ENCODE data around the gene RNF13. TPM values are rescaled to one million over a fixed set of nuclear protein-coding genes. Genes with fewer than 3 reads are reported as not detected.

RNF13 gene
- total and polyA plus RNA-seq, 2 of the 4 experiments (the other 2 are of a cell fraction) = 12.8 to 29.8 TPM

DNA sequence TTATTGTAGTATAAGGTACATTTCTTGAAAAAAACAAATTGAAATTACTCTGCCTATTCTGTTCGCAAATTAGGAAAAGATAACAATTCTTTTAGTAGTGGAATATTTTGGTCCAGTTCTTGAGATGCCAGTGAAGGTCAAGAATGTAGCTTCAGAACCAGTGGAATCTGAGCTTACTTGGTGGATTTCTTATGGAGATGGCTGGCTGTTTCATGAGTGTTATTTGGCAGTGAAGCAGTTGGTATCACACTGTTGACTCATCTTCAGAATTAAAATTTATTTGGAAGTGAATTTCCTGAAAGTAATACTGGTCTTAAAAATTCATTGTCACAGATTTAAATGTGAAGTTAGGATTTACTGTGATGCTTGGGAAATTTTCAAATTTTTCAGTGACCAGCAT, 19.1 kb downstream of the RNF13 start:
- WGBS, 2 experiments (ENCODE audit: extremely low coverage in 2 of 2, insufficient read length in 1 of 2) = no CpG with 5 or more reads among the region's 1 CpG

More for the DNA sequence above, 19.1 kb downstream of the RNF13 start:
- Histone ChIP-seq H3K36me3 (ENCODE audit: control insufficient read depth, insufficient read depth, low read length) (no peaks in the 10 kb centered on the region), H3K14ac (replicated peaks; ENCODE audit: low read depth, low read length) (no peak overlapping the region), H3K4me1 (ENCODE audit: control insufficient read depth, insufficient read depth, low read length) (no peaks in the 10 kb centered on the region), H3K56ac (ENCODE audit: extremely low read depth, insufficient read depth, low read length) (no peak overlapping the region), H3K18ac (ENCODE audit: low read depth, low read length) (no peak overlapping the region), H3K27me3 (ENCODE audit: control insufficient read depth, insufficient read depth, low read length) (no peaks in the 10 kb centered on the region), H2BK5ac (ENCODE audit: low read depth, low read length, poor library complexity, severe bottlenecking) (no peak overlapping the region), H4K8ac (ENCODE audit: low read depth in 2 of 2, low read length in 2 of 2) (no peak overlapping the region), H4K91ac (ENCODE audit: insufficient read depth, low read depth, low read length) (no peak overlapping the region), H2AK9ac (replicated peaks; ENCODE audit: low read depth, low read length, poor library complexity) (no peak overlapping the region), H4K20me1 (ENCODE audit: insufficient read depth, low read length) (no peaks in the 10 kb centered on the region), H2BK20ac (ENCODE audit: low read depth, low read length) (no peak overlapping the region), H3K9me3 (ENCODE audit: control insufficient read depth, insufficient read depth, low read length) (peaks cover 8% of the 10 kb centered on the region; the same call in 1 of the 2 replicates), H3K9ac (ENCODE audit: low read depth, low read length) (no peak overlapping the region), H3K9me1 (ENCODE audit: insufficient read depth, low read length) (no peaks in the 10 kb centered on the region), H3K23ac (ENCODE audit: low read depth, low read length) (no peak overlapping the region), H2BK120ac (ENCODE audit: low read depth, low read length) (no peak overlapping the region), H3K4me2 (ENCODE audit: low read depth, low read length) (no peak overlapping the region), H3K4me3 (ENCODE audit: insufficient read depth, low read depth, low read length) (no peak overlapping the region), H2BK15ac (ENCODE audit: low read depth, low read length) (no peak overlapping the region), H2AK5ac (ENCODE audit: low read depth, low read length) (no peak overlapping the region), H3K79me1 (ENCODE audit: low read depth in 1 of 2, low read length in 2 of 2) (peaks cover 14 to 29% of the 10 kb centered on the region in 2 experiments), H3K27ac (ENCODE audit: insufficient read depth, low read length) (no peak overlapping the region), H3K4ac (ENCODE audit: low read depth, low read length) (no peak overlapping the region), H4K5ac (ENCODE audit: low read depth, low read length) (no peak overlapping the region), H2AFZ (replicated peaks; ENCODE audit: low read length, poor library complexity) (no peak overlapping the region)
- no peak for TF ChIP-seq POLR2A (IDR thresholded peaks at IDR 0.05; ENCODE audit: low read depth, low read length)
- no peak for TF ChIP-seq NFE2L2 (IDR thresholded peaks at IDR 0.05; ENCODE audit: low read depth, low read length)
- TF ChIP-seq BHLHE40 (IDR thresholded peaks at IDR 0.05; ENCODE audit: low read depth, low read length) = no peak
- no peak for TF ChIP-seq RFX5 (IDR thresholded peaks at IDR 0.05; ENCODE audit: low read depth, low read length)
- TF ChIP-seq MXI1 (IDR thresholded peaks at IDR 0.05; ENCODE audit: borderline replicate concordance, low read depth, low read length) = no peak
- no peak for TF ChIP-seq CEBPB (IDR thresholded peaks at IDR 0.05; ENCODE audit: low read depth, low read length)
- TF ChIP-seq FOS (IDR thresholded peaks at IDR 0.05; ENCODE audit: low read depth, low read length) = no peak
- no peak for TF ChIP-seq CTCF (conservative IDR thresholded peaks at IDR 0.05; ENCODE audit: low read depth, low read length)
- no peak for TF ChIP-seq SMC3 (IDR thresholded peaks at IDR 0.05; ENCODE audit: low read depth, low read length)
- TF ChIP-seq RAD21 (IDR thresholded peaks at IDR 0.05; ENCODE audit: low read length) = no peak
- TF ChIP-seq, protein P1, sequence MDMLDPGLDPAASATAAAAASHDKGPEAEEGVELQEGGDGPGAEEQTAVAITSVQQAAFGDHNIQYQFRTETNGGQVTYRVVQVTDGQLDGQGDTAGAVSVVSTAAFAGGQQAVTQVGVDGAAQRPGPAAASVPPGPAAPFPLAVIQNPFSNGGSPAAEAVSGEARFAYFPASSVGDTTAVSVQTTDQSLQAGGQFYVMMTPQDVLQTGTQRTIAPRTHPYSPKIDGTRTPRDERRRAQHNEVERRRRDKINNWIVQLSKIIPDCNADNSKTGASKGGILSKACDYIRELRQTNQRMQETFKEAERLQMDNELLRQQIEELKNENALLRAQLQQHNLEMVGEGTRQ (IDR thresholded peaks at IDR 0.05; ENCODE audit: low read depth, low read length) = no peak
- no peak for TF ChIP-seq MAZ (IDR thresholded peaks at IDR 0.05; ENCODE audit: borderline replicate concordance, low read depth, low read length)
- TF ChIP-seq MAFK (IDR thresholded peaks at IDR 0.05; ENCODE audit: low read depth, low read length) = no peak
- TF ChIP-seq CHD1 (IDR thresholded peaks at IDR 0.05; ENCODE audit: low read depth, low read length) = no peak
- TF ChIP-seq RCOR1 (IDR thresholded peaks at IDR 0.05; ENCODE audit: insufficient replicate concordance, low read length) = no peak
- TF ChIP-seq ELK1 (IDR thresholded peaks at IDR 0.05; ENCODE audit: borderline replicate concordance, low read depth, low read length) = no peak
- peak; percentile 49; the same call in 1 of the 2 replicates for ATAC-seq (ENCODE audit: low read depth)
- peak; percentile 53 for DNase-seq
- intact Hi-C loops (cut with micrococcal nuclease) (no loop called here), in situ Hi-C loops (cut with MboI; ENCODE audit: low sequenced_read_pairs) (no loop called here), dilution Hi-C loops (cut with HindIII; ENCODE audit: low sequenced_read_pairs, unreplicated experiment) (no loop called here)
- no TSS peak for BruUV-seq (replicated peaks)
- ChIA-PET CTCF (no interaction called here), POLR2A (ENCODE audit: unreplicated experiment) (no interaction called here)

Measured in IMR-90 (cell line).